ENCODE measurements around the gene AKNAD1. TPM values are rescaled to one million over a fixed set of nuclear protein-coding genes. Genes with fewer than 3 reads are reported as not detected.

Gene AKNAD1
- total and polyA plus RNA-seq, 2 of the 13 experiments (the other 11 are each of a cell fraction or from before 2014, with no cell fraction given), result not detected

GRCh38 chr1:108816049-108816893 lies 40.6 kb downstream of the AKNAD1 start (continued):
- no peak for TF ChIP-seq GMEB2 (CRISPR knock-in tag; IDR thresholded peaks at IDR 0.05; ENCODE audit: low read depth)
- TF ChIP-seq GABPA (IDR thresholded peaks at IDR 0.05; ENCODE audit: low read depth, low read length), result no peak
- no peak for TF ChIP-seq GABPA (CRISPR knock-in tag; IDR thresholded peaks at IDR 0.05; ENCODE audit: low read depth)
- TF ChIP-seq TFE3 (CRISPR knock-in tag; IDR thresholded peaks at IDR 0.05), result 0 out of 2 replicates have a peak, but pooled peaks have one; percentile 27
- no peak for TF ChIP-seq SRSF1 (optimal IDR thresholded peaks at IDR 0.05; ENCODE audit: low read depth, low read length)
- TF ChIP-seq SETDB1 (CRISPR knock-in tag; IDR thresholded peaks at IDR 0.05; ENCODE audit: borderline replicate concordance), result no peak
- TF ChIP-seq FOXP1 (IDR thresholded peaks at IDR 0.05), result no peak
- TF ChIP-seq FOXP1 (CRISPR knock-in tag; IDR thresholded peaks at IDR 0.05), result no peak
- no peak for TF ChIP-seq ZNF44 (CRISPR knock-in tag; IDR thresholded peaks at IDR 0.05)
- no peak for TF ChIP-seq ZNF646 (CRISPR knock-in tag; IDR thresholded peaks at IDR 0.05)
- TF ChIP-seq RFXANK (CRISPR knock-in tag; IDR thresholded peaks at IDR 0.05), result no peak
- TF ChIP-seq ZNF362 (CRISPR knock-in tag; IDR thresholded peaks at IDR 0.05; ENCODE audit: borderline replicate concordance), result peak; percentile 17; the same call in 1 of the 2 replicates
- no peak for TF ChIP-seq CREM (IDR thresholded peaks at IDR 0.05)
- TF ChIP-seq CREM (CRISPR knock-in tag; IDR thresholded peaks at IDR 0.05), result no peak
- no peak for TF ChIP-seq FOXA3 (CRISPR knock-in tag; IDR thresholded peaks at IDR 0.05)
- TF ChIP-seq ZNF468 (CRISPR knock-in tag; IDR thresholded peaks at IDR 0.05), result no peak
- no peak for TF ChIP-seq FOXC1 (CRISPR knock-in tag; IDR thresholded peaks at IDR 0.05; ENCODE audit: borderline replicate concordance)
- no peak for TF ChIP-seq ZBTB25 (CRISPR knock-in tag; IDR thresholded peaks at IDR 0.05)
- no peak for TF ChIP-seq NCOA2 (CRISPR knock-in tag; IDR thresholded peaks at IDR 0.05)
